Measurements from ENCODE around the gene DNAJB8.

DNA sequence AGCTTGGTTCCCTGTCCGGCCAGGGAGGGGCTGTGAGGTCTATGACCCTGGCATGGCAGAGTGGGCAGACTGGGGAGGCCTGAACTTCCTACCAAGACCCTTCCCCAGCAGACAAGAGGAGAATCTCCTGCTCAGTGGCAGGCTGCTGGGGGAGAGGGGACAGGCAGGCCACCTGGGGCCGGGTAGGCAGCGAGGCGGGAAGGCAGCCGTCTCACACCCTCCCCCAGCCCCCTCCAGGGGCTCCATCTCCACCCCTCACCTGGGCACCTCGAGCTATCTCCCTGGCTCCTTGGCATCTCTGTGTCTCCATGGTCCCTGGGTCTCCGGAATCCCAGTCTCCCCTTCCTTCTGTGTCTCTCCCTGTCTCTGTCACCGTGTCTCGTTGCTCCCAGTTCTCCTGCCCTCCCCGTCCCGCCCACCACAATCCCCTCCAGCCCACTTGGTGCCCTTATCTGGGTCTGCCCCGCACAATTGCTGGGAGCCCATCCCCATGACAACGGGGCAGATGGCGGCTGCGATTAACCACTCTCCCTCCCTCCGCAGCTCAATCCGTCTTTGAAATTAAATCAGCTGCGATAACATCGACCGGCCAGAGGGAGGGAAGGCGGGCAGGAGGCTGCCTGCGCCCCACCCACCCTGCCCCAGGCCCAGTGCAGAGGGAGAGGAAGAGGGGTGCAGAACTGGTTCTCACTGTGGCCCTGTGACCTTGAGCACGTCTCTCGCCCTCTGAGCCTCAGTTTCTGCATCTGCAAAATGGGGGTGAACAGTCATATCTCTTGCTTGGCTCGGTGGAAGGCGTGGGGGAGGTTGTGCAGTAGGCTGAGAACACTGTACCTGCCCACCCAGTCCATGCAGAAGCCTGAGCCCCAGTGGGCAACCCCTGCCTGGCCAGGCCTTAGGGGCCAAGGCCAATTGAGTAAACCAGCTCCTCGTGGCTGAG lies 9.6 kb downstream of the DNAJB8 start:
- TF ChIP-seq CREB1 (IDR thresholded peaks at IDR 0.05; ENCODE audit: low read depth): no peak
- TF ChIP-seq EP300 (IDR thresholded peaks at IDR 0.05; ENCODE audit: borderline replicate concordance): no peak
- no peak for TF ChIP-seq RAD21 (IDR thresholded peaks at IDR 0.05; ENCODE audit: low read depth)
- no peak for TF ChIP-seq TEAD4 (IDR thresholded peaks at IDR 0.05)
- TF ChIP-seq, protein P1, sequence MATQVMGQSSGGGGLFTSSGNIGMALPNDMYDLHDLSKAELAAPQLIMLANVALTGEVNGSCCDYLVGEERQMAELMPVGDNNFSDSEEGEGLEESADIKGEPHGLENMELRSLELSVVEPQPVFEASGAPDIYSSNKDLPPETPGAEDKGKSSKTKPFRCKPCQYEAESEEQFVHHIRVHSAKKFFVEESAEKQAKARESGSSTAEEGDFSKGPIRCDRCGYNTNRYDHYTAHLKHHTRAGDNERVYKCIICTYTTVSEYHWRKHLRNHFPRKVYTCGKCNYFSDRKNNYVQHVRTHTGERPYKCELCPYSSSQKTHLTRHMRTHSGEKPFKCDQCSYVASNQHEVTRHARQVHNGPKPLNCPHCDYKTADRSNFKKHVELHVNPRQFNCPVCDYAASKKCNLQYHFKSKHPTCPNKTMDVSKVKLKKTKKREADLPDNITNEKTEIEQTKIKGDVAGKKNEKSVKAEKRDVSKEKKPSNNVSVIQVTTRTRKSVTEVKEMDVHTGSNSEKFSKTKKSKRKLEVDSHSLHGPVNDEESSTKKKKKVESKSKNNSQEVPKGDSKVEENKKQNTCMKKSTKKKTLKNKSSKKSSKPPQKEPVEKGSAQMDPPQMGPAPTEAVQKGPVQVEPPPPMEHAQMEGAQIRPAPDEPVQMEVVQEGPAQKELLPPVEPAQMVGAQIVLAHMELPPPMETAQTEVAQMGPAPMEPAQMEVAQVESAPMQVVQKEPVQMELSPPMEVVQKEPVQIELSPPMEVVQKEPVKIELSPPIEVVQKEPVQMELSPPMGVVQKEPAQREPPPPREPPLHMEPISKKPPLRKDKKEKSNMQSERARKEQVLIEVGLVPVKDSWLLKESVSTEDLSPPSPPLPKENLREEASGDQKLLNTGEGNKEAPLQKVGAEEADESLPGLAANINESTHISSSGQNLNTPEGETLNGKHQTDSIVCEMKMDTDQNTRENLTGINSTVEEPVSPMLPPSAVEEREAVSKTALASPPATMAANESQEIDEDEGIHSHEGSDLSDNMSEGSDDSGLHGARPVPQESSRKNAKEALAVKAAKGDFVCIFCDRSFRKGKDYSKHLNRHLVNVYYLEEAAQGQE (IDR thresholded peaks at IDR 0.05; ENCODE audit: low read depth): no peak
- TF ChIP-seq, protein P2, sequence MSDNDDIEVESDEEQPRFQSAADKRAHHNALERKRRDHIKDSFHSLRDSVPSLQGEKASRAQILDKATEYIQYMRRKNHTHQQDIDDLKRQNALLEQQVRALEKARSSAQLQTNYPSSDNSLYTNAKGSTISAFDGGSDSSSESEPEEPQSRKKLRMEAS (IDR thresholded peaks at IDR 0.05): no peak
- TF ChIP-seq EGR1 (IDR thresholded peaks at IDR 0.05): no peak
- no peak for TF ChIP-seq FOXM1 (IDR thresholded peaks at IDR 0.05; ENCODE audit: borderline replicate concordance, low read depth)
- no peak for TF ChIP-seq TAF1 (IDR thresholded peaks at IDR 0.05; ENCODE audit: low read depth)
- TF ChIP-seq, protein P3, sequence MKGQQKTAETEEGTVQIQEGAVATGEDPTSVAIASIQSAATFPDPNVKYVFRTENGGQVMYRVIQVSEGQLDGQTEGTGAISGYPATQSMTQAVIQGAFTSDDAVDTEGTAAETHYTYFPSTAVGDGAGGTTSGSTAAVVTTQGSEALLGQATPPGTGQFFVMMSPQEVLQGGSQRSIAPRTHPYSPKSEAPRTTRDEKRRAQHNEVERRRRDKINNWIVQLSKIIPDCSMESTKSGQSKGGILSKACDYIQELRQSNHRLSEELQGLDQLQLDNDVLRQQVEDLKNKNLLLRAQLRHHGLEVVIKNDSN (IDR thresholded peaks at IDR 0.05): no peak
- no peak for TF ChIP-seq YY1 (IDR thresholded peaks at IDR 0.05; ENCODE audit: low read depth)
- TF ChIP-seq CEBPB (IDR thresholded peaks at IDR 0.05): no peak
- no peak for TF ChIP-seq TCF12 (IDR thresholded peaks at IDR 0.05; ENCODE audit: low read depth)
- no peak for TF ChIP-seq NFIC (IDR thresholded peaks at IDR 0.05)

All from Ishikawa (cell line).